ENCODE measurements around the gene MBTPS1. TPM values are rescaled to one million over a fixed set of nuclear protein-coding genes. Genes with fewer than 3 reads are reported as not detected.

The MBTPS1 gene
- total and polyA plus RNA-seq, 9 of the 15 experiments (the other 6 are each of a cell fraction or from before 2014, with no cell fraction given), result 2.8 to 57.6 (median 43.8) TPM

DNA sequence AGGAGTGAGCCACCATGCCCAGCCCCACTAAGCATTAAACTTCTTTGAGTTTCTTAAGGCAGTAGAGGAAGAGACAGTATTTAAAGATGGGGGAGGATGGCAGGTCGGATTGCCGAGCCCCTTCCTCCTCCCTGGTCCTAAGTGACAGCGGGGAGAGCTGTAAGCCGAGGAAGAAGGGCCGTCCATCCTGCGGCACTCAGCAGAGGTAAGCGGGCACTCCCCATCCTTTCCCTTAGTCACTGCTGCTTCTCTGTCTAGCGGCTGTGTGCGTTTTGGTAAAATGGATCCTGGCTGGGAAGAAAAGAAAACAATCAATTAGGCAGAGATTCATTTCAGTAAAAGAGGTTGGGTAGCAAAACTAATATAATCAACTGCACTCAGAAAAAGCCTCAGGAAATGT is 42.3 kb upstream of the MBTPS1 start:
- ChIA-PET CTCF (ENCODE audit: low intra/inter-chr PET ratio) (no interaction called here), POLR2A (interaction anchor here (0.6 kb wide), 1 partner anchor 21 kb away, joined by 3 read pairs; no protein-coding TSS in a partner anchor)
- H3K4me3 ChIP-seq, result no peak overlapping the region
- 0 out of 2 replicates have a peak, but pooled peaks have one; percentile 25 for TF ChIP-seq ADNP (tag; IDR thresholded peaks at IDR 0.05)
- no peak for TF ChIP-seq ETS1 (conservative IDR thresholded peaks at IDR 0.05; ENCODE audit: control insufficient read depth, low read depth, low read length)
- TF ChIP-seq RNF2 (IDR thresholded peaks at IDR 0.05), result no peak
- TF ChIP-seq KDM1A (IDR thresholded peaks at IDR 0.05), result 0 out of 4 replicates have a peak, but pooled peaks of 1 of the 2 experiments have one; percentile 4
- TF ChIP-seq, protein P1, sequence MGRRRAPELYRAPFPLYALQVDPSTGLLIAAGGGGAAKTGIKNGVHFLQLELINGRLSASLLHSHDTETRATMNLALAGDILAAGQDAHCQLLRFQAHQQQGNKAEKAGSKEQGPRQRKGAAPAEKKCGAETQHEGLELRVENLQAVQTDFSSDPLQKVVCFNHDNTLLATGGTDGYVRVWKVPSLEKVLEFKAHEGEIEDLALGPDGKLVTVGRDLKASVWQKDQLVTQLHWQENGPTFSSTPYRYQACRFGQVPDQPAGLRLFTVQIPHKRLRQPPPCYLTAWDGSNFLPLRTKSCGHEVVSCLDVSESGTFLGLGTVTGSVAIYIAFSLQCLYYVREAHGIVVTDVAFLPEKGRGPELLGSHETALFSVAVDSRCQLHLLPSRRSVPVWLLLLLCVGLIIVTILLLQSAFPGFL (CRISPR knock-in tag; IDR thresholded peaks at IDR 0.05), result no peak
- TF ChIP-seq ZNF830 (CRISPR knock-in tag; IDR thresholded peaks at IDR 0.05), result no peak
- no peak for TF ChIP-seq SMARCB1 (IDR thresholded peaks at IDR 0.05; ENCODE audit: insufficient read length, low read depth)
- no peak for TF ChIP-seq MECOM (CRISPR knock-in tag; IDR thresholded peaks at IDR 0.05)
- TF ChIP-seq CTBP1 (IDR thresholded peaks at IDR 0.05; ENCODE audit: borderline replicate concordance), result peak; percentile 20; the same call in 1 of the 2 replicates
- no peak for TF ChIP-seq RBM14 (IDR thresholded peaks at IDR 0.05; ENCODE audit: borderline replicate concordance, insufficient read depth, low read depth, low read length)
- TF ChIP-seq ASH1L (IDR thresholded peaks at IDR 0.05; ENCODE audit: borderline replicate concordance, low read depth, partially characterized antibody), result no peak
- no peak overlapping the region for H3K9ac ChIP-seq (ENCODE audit: insufficient read depth in 1 of 2, low read depth in 2 of 2, low read length in 2 of 2)
- peaks cover 0 to 4% of the 10 kb centered on the region in 2 experiments; a peak in 1 of 5 replicates for H3K4me1 ChIP-seq (replicated peaks in 1 of 2; ENCODE audit: control insufficient read depth in 2 of 2, insufficient read depth in 2 of 2, low read length in 2 of 2)
- 3% methylated on average over 9 of the region's 9 CpGs for WGBS (ENCODE audit: insufficient coverage, low coverage, missing lambda C conversion rate)
- H3K9me1 ChIP-seq (ENCODE audit: control insufficient read depth, insufficient read depth, low read length), result no peaks in the 10 kb centered on the region
- H3K27ac ChIP-seq (ENCODE audit: extremely low read depth, low read depth, low read length), result no peak overlapping the region
- no peaks in the 10 kb centered on the region for H3K36me3 ChIP-seq (ENCODE audit: control insufficient read depth, insufficient read depth, low read length)
- H3K9me3 ChIP-seq (replicated peaks; ENCODE audit: control insufficient read depth, insufficient read depth, low read depth, low read length), result no peaks in the 10 kb centered on the region
- in situ Hi-C loops (cut with MboI), result no loop called here
- ATAC-seq (peak; percentile 47), FAIRE-seq (no peak), DNase-seq (ENCODE audit: extremely low read depth in 1 of 4, low spot score in 3 of 4) (no peak)
- H3K79me2 ChIP-seq (ENCODE audit: control insufficient read depth, insufficient read depth, low read length), result no peaks in the 10 kb centered on the region
- no TSS peak for BruUV-seq (replicated peaks)
- H3K4me2 ChIP-seq (ENCODE audit: insufficient read depth, low read length), result no peak overlapping the region
- intact Hi-C loops (cut with micrococcal nuclease), result no loop called here
- H3K27me3 ChIP-seq (ENCODE audit: control insufficient read depth in 2 of 2, insufficient read depth in 2 of 2, low read length in 2 of 2), result peaks cover 39 to 65% of the 10 kb centered on the region in 2 experiments
- H2AFZ ChIP-seq (ENCODE audit: low read depth, low read length), result no peak overlapping the region
- H4K20me1 ChIP-seq (replicated peaks; ENCODE audit: control insufficient read depth, insufficient read depth, low read length), result no peaks in the 10 kb centered on the region
